Tibial artery (tissue), 4 donors: Measurements from ENCODE around the gene RCSD1.
"Not testable (repeated sequence)": the region's sequence is repeated elsewhere in the genome, so short reads cannot be mapped to it uniquely, and the experiment has no call there.

ENCODE experiments used
- DNase-seq, 2 donors: peaks; one replicate each; pipeline ENCODE4 v3.0.0-alpha.2; 2019
- H3K27ac ChIP-seq, 2 donors: fragments of 200-600 bp; sonication (generic) in 1 of 2; 1 replicate in 1 of 2; 2 replicates in 1 of 2; pipeline ENCODE4 v1.5.1; 2018 to 2019; ENCODE audit warnings: mild to moderate bottlenecking in 1 of 2
- H3K27me3 ChIP-seq, 2 donors: fragments of 200-600 bp; sonication (generic) in 1 of 2; one replicate each; pipeline versions ENCODE4 v1.5.1 to v1.6.0; 2016 to 2019
- H3K36me3 ChIP-seq, 3 donors: fragments of 200-600 bp; sonication (generic) in 2 of 3; one replicate each; pipeline ENCODE4 v1.5.1; 2016 to 2019; ENCODE audit warnings: mild to moderate bottlenecking in 2 of 3
- H3K4me1 ChIP-seq, 4 donors: fragments of 200-600 bp; sonication (generic) in 2 of 4; 1 replicate in 3 of 4; 2 replicates in 1 of 4; pipeline ENCODE4 v1.5.1; 2016 to 2019
- H3K4me3 ChIP-seq, 2 donors: fragments of 200-600 bp; sonication (generic) in 1 of 2; 1 replicate in 1 of 2; 2 replicates in 1 of 2; pipeline ENCODE4 v1.5.1; 2018 to 2019; ENCODE audit warnings: mild to moderate bottlenecking in 2 of 2
- H3K9me3 ChIP-seq, 3 donors: fragments of 200-600 bp; sonication (generic) in 1 of 3; one replicate each; pipeline ENCODE4 v1.5.1; 2016 to 2019
- intact Hi-C: fragments of 100-400 bp; cut with DNase I; formaldehyde crosslinking; loops from one replicate; pipeline ENCODE4 v1.15.0; 2023; ENCODE audit warnings: low total_unique reads
- TF ChIP-seq, protein P1 (sequence below), 2 experiments: fragments of 200-600 bp in 1 of 2; fragments of 450-650 bp in 1 of 2; IDR thresholded peaks; one replicate each; pipeline ENCODE4 v1.5.1; 2017 to 2019; ENCODE audit warnings: antibody characterized with exemption in 2 of 2, mild to moderate bottlenecking in 1 of 2, moderate library complexity in 1 of 2

The RCSD1 gene

DNA sequence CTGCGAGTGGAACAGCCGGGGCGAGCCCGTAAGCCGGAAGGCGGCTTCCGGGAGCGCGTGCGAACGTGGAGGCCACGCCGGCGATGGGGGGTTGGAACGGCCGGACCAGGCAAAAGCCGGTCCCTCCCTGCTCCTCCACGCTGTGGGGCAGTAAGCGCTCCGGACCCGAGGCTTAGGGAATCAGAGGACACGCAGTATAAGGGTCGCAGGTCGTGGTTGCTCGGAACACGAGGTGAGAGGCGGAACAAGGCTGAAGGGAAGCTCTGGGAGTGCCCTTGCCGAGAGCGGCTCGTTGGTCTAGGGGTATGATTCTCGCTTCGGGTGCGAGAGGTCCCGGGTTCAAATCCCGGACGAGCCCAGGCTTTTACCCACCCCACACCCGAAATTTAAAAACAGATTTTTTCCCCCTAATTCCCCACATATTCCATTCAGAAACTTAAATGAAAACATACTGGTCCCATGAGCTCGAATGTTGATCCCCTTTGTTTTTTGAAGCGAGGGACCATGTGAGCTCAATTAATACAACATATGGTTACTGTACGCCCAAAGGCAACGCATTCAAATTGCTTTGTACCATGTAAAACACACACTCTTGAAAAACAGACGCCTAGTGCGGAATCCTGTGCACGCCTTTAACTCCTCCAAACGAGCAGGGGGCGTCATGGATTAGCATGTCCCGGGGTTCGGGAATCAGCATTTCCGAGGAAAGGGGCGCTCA, 84.6 kb downstream of the RCSD1 start:
- H3K27ac ChIP-seq, result peak overlapping the region; percentile 83 to 85
- peaks cover 0 to 21% (median 9%) of the 10 kb centered on the region in 4 donors for H3K4me1 ChIP-seq
- H3K9me3 ChIP-seq, result no peaks in the 10 kb centered on the region
- TF ChIP-seq, protein P1, sequence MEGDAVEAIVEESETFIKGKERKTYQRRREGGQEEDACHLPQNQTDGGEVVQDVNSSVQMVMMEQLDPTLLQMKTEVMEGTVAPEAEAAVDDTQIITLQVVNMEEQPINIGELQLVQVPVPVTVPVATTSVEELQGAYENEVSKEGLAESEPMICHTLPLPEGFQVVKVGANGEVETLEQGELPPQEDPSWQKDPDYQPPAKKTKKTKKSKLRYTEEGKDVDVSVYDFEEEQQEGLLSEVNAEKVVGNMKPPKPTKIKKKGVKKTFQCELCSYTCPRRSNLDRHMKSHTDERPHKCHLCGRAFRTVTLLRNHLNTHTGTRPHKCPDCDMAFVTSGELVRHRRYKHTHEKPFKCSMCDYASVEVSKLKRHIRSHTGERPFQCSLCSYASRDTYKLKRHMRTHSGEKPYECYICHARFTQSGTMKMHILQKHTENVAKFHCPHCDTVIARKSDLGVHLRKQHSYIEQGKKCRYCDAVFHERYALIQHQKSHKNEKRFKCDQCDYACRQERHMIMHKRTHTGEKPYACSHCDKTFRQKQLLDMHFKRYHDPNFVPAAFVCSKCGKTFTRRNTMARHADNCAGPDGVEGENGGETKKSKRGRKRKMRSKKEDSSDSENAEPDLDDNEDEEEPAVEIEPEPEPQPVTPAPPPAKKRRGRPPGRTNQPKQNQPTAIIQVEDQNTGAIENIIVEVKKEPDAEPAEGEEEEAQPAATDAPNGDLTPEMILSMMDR (IDR thresholded peaks at IDR 0.05), result peak in 1 of 2 experiments; percentile 6
- no peaks in the 10 kb centered on the region for H3K27me3 ChIP-seq
- H3K36me3 ChIP-seq, result no peaks in the 10 kb centered on the region
- intact Hi-C loops, result no loop called here
- DNase-seq, result peak; percentile 91 to 95
- H3K4me3 ChIP-seq, result peak overlapping the region; percentile 63 to 82

DNA sequence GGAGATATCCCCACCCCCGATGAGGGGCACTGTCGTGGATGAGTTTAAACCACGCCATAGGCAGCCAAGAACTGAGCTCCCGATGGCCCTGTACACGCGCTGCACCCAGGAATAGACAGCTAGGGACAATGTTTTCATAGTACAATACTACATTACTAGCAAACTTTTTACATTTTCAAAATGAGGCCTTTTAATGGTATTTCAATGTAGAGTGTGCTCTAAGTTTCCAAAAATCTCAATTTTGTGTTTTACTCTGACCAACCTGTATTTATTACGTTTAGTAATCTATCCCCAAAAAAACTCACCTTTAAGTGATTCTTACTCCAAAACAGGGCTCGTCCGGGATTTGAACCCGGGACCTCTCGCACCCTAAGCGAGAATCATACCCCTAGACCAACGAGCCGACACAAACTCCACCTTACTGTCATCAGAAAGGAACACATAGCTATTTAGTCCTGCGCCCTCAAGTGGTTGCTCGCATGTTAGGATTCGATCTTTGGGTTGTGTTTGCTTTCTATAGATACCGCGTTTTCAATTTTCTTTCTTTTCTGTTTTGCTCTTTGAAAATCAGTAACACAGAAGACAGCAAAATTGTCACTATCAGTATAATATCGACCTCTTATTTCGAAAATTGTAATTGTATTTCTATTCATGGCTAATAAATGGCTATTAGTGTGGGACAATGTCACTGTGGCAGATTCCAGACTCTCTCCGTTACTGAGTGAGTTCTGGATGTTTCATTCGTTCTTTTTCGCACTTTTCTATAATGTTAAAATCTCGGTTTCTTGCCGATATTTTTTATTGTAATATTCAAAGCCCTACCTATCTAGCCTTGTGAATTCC, 85.3 kb downstream of the RCSD1 start:
- Histone ChIP-seq H3K4me3 (peak overlapping the region; percentile 63 to 82), H3K27ac (peak overlapping the region; percentile 83 to 85), H3K36me3 (no peaks in the 10 kb centered on the region), H3K9me3 (no peaks in the 10 kb centered on the region), H3K27me3 (no peaks in the 10 kb centered on the region), H3K4me1 (peaks cover 0 to 21% (median 9%) of the 10 kb centered on the region in 4 donors)
- DNase-seq, result peak; percentile 89 to 92
- intact Hi-C loops, result no loop called here
- TF ChIP-seq, protein P1 (IDR thresholded peaks at IDR 0.05), result peak; percentile 75 to 86

DNA sequence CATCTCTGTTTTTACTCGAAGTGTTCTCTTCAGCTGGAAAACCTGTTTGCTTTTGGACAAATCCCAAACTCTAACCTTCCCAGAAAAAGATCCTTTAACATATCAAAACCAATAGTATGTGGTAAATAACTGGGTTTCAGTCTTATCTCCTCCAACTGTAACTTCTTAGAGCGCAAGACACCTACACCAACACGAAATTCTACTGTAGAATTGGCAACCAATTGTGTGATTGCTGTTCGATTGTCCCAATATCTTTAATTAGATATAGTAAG, 85.9 kb downstream of the RCSD1 start:
- H3K27me3 ChIP-seq, result no peaks in the 10 kb centered on the region
- no peaks in the 10 kb centered on the region for H3K36me3 ChIP-seq
- peak overlapping the region; percentile 63 to 82 for H3K4me3 ChIP-seq
- peak overlapping the region; percentile 37 to 83 for H3K27ac ChIP-seq
- TF ChIP-seq, protein P1 (IDR thresholded peaks at IDR 0.05), result no peak
- H3K4me1 ChIP-seq, result peaks cover 0 to 25% (median 9%) of the 10 kb centered on the region in 4 donors
- intact Hi-C loops, result no loop called here
- no peak for DNase-seq
- no peaks in the 10 kb centered on the region for H3K9me3 ChIP-seq

DNA sequence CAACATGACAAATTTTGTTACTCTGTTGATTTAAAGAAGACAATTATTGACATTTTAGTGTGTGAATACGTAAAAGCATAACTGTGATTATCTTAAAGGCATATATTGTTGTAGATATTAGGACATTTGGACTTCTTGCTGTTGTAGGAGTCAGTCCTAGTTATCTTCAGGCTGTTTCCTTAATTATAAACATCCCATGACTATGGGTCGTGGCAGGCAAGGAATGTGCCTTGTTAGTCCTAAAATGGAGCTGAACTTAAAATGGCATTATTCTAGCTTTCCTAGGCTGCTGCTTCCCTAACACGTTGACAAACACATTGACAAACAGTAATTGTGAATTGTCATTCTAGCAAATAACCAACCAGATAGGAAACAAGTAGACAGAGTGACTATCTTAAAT, 87.3 kb downstream of the RCSD1 start:
- Histone ChIP-seq H3K4me1 (peaks cover 0 to 16% (median 5%) of the 10 kb centered on the region in 4 donors), H3K27me3 (no peaks in the 10 kb centered on the region), H3K4me3 (no peak overlapping the region), H3K9me3 (no peaks in the 10 kb centered on the region), H3K27ac (no peak overlapping the region), H3K36me3 (no peaks in the 10 kb centered on the region)
- DNase-seq, result no peak
- TF ChIP-seq, protein P1 (IDR thresholded peaks at IDR 0.05), result no peak
- intact Hi-C loops, result no loop called here

DNA sequence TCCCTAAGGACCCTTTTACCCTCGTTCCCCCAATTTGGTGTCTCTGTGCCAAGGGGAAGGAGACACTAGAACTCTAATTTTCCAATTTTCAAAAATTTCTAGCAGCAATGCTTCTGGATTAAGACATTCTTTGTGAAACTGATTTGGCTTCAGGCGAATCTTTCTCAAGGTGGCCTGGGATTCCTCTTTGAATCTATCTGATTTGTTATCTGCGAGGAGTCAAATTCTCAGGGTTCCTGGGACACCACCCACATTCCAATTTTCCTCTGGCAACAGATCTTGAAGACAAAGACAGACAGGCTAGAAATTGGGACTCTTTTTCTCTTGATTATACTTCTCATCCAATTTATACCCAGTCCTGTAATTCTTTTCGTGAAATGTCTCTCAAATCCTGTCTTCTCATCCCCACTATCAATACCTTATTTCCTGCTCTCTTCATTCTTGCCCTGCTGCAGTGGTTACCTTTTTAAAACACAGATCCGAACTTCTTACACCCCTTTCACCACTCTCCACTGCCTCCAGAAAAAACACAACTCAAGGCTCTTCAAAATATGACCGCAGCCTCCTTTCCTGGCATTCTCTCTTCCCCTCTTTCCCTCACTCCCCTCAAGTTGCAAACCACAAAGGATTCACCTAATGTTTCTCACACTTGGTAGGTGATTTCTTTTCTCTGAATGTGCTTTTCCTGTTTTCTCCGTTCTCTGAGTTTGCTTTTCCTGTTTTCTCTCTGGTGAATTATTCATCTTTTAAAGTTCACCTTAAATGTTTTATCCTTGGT, 89.1 kb downstream of the RCSD1 start:
- peaks cover 0 to 22% (median 6%) of the 10 kb centered on the region in 4 donors for H3K4me1 ChIP-seq
- no peaks in the 10 kb centered on the region for H3K36me3 ChIP-seq
- TF ChIP-seq, protein P1 (IDR thresholded peaks at IDR 0.05), result no peak
- no peaks in the 10 kb centered on the region for H3K27me3 ChIP-seq
- H3K4me3 ChIP-seq, result no peak overlapping the region
- H3K27ac ChIP-seq, result no peak overlapping the region
- intact Hi-C loops, result no loop called here
- DNase-seq, result no peak
- H3K9me3 ChIP-seq, result no peaks in the 10 kb centered on the region

DNA sequence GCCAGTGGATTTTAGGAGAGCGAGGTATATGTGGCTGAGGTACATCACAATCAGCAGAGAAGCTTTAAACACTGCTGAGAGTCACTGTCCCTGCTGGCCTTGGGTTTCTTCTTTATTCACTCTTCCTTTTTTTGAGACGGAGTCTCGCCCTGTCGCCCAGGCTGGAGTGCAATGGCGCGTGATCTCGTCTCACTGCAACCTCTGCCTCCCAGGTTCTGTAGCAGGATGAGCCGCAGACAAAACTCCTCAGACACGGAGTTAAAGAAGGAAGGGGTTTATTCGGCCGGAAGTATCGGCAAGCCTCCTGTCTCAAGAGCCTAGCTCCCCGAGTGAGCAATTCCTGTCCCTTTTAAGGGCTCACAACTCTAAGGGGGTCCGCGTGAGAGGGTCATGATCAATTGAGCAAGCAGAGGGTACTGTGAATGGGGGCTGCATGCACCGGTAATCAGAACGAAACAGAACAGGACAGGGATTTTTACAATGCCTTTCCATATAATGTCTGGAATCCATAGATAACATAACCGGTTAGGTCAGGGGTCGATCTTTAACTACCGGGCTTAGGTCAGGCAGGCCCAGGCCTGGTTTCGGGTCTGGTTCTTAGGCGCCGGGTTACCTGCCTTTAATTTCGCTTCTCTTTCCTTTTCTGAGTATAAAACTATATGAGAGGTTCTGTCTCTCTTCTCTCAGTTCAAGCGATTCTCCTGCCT, 89.8 kb downstream of the RCSD1 start:
- intact Hi-C loops, result loop anchor here (5.0 to 10.0 kb wide), 3 partner anchors 82 to 365 kb away; partner anchors contain the start of genes DCAF6 and MPC2
- not testable (repeated sequence) for H3K4me3 ChIP-seq, H3K27me3 ChIP-seq, H3K27ac ChIP-seq, H3K36me3 ChIP-seq, DNase-seq, H3K9me3 ChIP-seq
- H3K4me1 ChIP-seq, result peaks cover 0 to 26% (median 8%) of the 10 kb centered on the region in 4 donors
